ENCODE data around the gene LRPAP1.

The LRPAP1 gene

GRCh38 chr4:3521621-3522325 lies 10.4 kb downstream of the LRPAP1 start:
- no peak overlapping the region for H3K27ac ChIP-seq (ENCODE audit: low read depth, low read length)
- no peaks in the 10 kb centered on the region for H3K9me3 ChIP-seq (ENCODE audit: low read length)
- H3K27me3 ChIP-seq (ENCODE audit: control insufficient read depth in 1 of 2, insufficient read depth in 2 of 2, low read length in 2 of 2) = no peaks in the 10 kb centered on the region
- H3K36me3 ChIP-seq (ENCODE audit: insufficient read depth, low read length) = peaks cover 60% of the 10 kb centered on the region
- H3K4me1 ChIP-seq (ENCODE audit: insufficient read depth, low read length) = no peaks in the 10 kb centered on the region
- H3K4me3 ChIP-seq (ENCODE audit: low read depth in 1 of 2, low read length in 2 of 2) = no peak overlapping the region
- no peak overlapping the region for H3K9ac ChIP-seq (ENCODE audit: low read length)

- no peak overlapping the region for H3K4me3 ChIP-seq (ENCODE audit: low read depth in 1 of 2, low read length in 2 of 2)
- no peaks in the 10 kb centered on the region for H3K27me3 ChIP-seq (ENCODE audit: control insufficient read depth in 1 of 2, insufficient read depth in 2 of 2, low read length in 2 of 2)
- H3K9me3 ChIP-seq (ENCODE audit: low read length) = no peaks in the 10 kb centered on the region
- peaks cover 68% of the 10 kb centered on the region for H3K36me3 ChIP-seq (ENCODE audit: insufficient read depth, low read length)
- no peaks in the 10 kb centered on the region for H3K4me1 ChIP-seq (ENCODE audit: insufficient read depth, low read length)
- no peak overlapping the region for H3K27ac ChIP-seq (ENCODE audit: low read depth, low read length)
- H3K9ac ChIP-seq (ENCODE audit: low read length) = no peak overlapping the region
These were observed 11.2 kb downstream of the LRPAP1 start for GRCh38 chr4:3520796-3521600.

GRCh38 chr4:3520276-3520675 lies 11.9 kb downstream of the LRPAP1 start:
- no peaks in the 10 kb centered on the region for H3K27me3 ChIP-seq (ENCODE audit: control insufficient read depth in 1 of 2, insufficient read depth in 2 of 2, low read length in 2 of 2)
- H3K36me3 ChIP-seq (ENCODE audit: insufficient read depth, low read length) = peaks cover 73% of the 10 kb centered on the region
- H3K4me3 ChIP-seq (ENCODE audit: low read depth in 1 of 2, low read length in 2 of 2) = no peak overlapping the region
- H3K27ac ChIP-seq (ENCODE audit: low read depth, low read length) = no peak overlapping the region
- H3K9me3 ChIP-seq (ENCODE audit: low read length) = no peaks in the 10 kb centered on the region
- H3K9ac ChIP-seq (ENCODE audit: low read length) = no peak overlapping the region
- no peaks in the 10 kb centered on the region for H3K4me1 ChIP-seq (ENCODE audit: insufficient read depth, low read length)

- H3K36me3 ChIP-seq (ENCODE audit: insufficient read depth, low read length) = peaks cover 73% of the 10 kb centered on the region
- H3K9ac ChIP-seq (ENCODE audit: low read length) = no peak overlapping the region
- no peaks in the 10 kb centered on the region for H3K27me3 ChIP-seq (ENCODE audit: control insufficient read depth in 1 of 2, insufficient read depth in 2 of 2, low read length in 2 of 2)
- no peak overlapping the region for H3K4me3 ChIP-seq (ENCODE audit: low read depth in 1 of 2, low read length in 2 of 2)
- H3K27ac ChIP-seq (ENCODE audit: low read depth, low read length) = no peak overlapping the region
- no peaks in the 10 kb centered on the region for H3K4me1 ChIP-seq (ENCODE audit: insufficient read depth, low read length)
- H3K9me3 ChIP-seq (ENCODE audit: low read length) = no peaks in the 10 kb centered on the region
These were observed 12.6 kb downstream of the LRPAP1 start for GRCh38 chr4:3519468-3520264.

- no peak overlapping the region for H3K9ac ChIP-seq (ENCODE audit: low read length)
- H3K36me3 ChIP-seq (ENCODE audit: insufficient read depth, low read length) = peaks cover 68% of the 10 kb centered on the region
- H3K4me1 ChIP-seq (ENCODE audit: insufficient read depth, low read length) = no peaks in the 10 kb centered on the region
- H3K4me3 ChIP-seq (ENCODE audit: low read depth in 1 of 2, low read length in 2 of 2) = no peak overlapping the region
- no peak overlapping the region for H3K27ac ChIP-seq (ENCODE audit: low read depth, low read length)
- H3K27me3 ChIP-seq (ENCODE audit: control insufficient read depth in 1 of 2, insufficient read depth in 2 of 2, low read length in 2 of 2) = no peaks in the 10 kb centered on the region
- no peaks in the 10 kb centered on the region for H3K9me3 ChIP-seq (ENCODE audit: low read length)
These were observed 13.3 kb downstream of the LRPAP1 start for GRCh38 chr4:3518941-3519340.

GRCh38 chr4:3518511-3518880 lies 13.7 kb downstream of the LRPAP1 start:
- H3K9ac ChIP-seq (ENCODE audit: low read length) = no peak overlapping the region
- H3K9me3 ChIP-seq (ENCODE audit: low read length) = no peaks in the 10 kb centered on the region
- H3K36me3 ChIP-seq (ENCODE audit: insufficient read depth, low read length) = peaks cover 65% of the 10 kb centered on the region
- no peak overlapping the region for H3K27ac ChIP-seq (ENCODE audit: low read depth, low read length)
- no peaks in the 10 kb centered on the region for H3K4me1 ChIP-seq (ENCODE audit: insufficient read depth, low read length)
- H3K27me3 ChIP-seq (ENCODE audit: control insufficient read depth in 1 of 2, insufficient read depth in 2 of 2, low read length in 2 of 2) = no peaks in the 10 kb centered on the region
- H3K4me3 ChIP-seq (ENCODE audit: low read depth in 1 of 2, low read length in 2 of 2) = no peak overlapping the region

GRCh38 chr4:3517731-3518510 lies 14.3 kb downstream of the LRPAP1 start:
- Histone ChIP-seq H3K9ac (ENCODE audit: low read length) (no peak overlapping the region), H3K36me3 (ENCODE audit: insufficient read depth, low read length) (peaks cover 59% of the 10 kb centered on the region), H3K4me1 (ENCODE audit: insufficient read depth, low read length) (no peaks in the 10 kb centered on the region), H3K4me3 (ENCODE audit: low read depth in 1 of 2, low read length in 2 of 2) (no peak overlapping the region), H3K27ac (ENCODE audit: low read depth, low read length) (no peak overlapping the region), H3K27me3 (ENCODE audit: control insufficient read depth in 1 of 2, insufficient read depth in 2 of 2, low read length in 2 of 2) (no peaks in the 10 kb centered on the region), H3K9me3 (ENCODE audit: low read length) (no peaks in the 10 kb centered on the region)

- Histone ChIP-seq H3K27ac (ENCODE audit: low read depth, low read length) (no peak overlapping the region), H3K27me3 (ENCODE audit: control insufficient read depth in 1 of 2, insufficient read depth in 2 of 2, low read length in 2 of 2) (no peaks in the 10 kb centered on the region)
These were observed 15.1 kb downstream of the LRPAP1 start for GRCh38 chr4:3516836-3517730.

GRCh38 chr4:3516061-3516835 lies 16.0 kb downstream of the LRPAP1 start:
- Histone ChIP-seq H3K36me3 (ENCODE audit: insufficient read depth, low read length) (peaks cover 54% of the 10 kb centered on the region), H3K9ac (ENCODE audit: low read length) (no peak overlapping the region), H3K9me3 (ENCODE audit: low read length) (no peaks in the 10 kb centered on the region), H3K4me3 (ENCODE audit: low read depth in 1 of 2, low read length in 2 of 2) (no peak overlapping the region), H3K27ac (ENCODE audit: low read depth, low read length) (no peak overlapping the region), H3K4me1 (ENCODE audit: insufficient read depth, low read length) (no peaks in the 10 kb centered on the region), H3K27me3 (ENCODE audit: control insufficient read depth in 1 of 2, insufficient read depth in 2 of 2, low read length in 2 of 2) (no peaks in the 10 kb centered on the region)

More at GRCh38 chr4:3516836-3517730, 15.1 kb downstream of the LRPAP1 start:
- no peaks in the 10 kb centered on the region for H3K9me3 ChIP-seq (ENCODE audit: low read length)
- H3K36me3 ChIP-seq (ENCODE audit: insufficient read depth, low read length) = peaks cover 56% of the 10 kb centered on the region
- H3K9ac ChIP-seq (ENCODE audit: low read length) = no peak overlapping the region
- H3K4me3 ChIP-seq (ENCODE audit: low read depth in 1 of 2, low read length in 2 of 2) = no peak overlapping the region
- H3K4me1 ChIP-seq (ENCODE audit: insufficient read depth, low read length) = no peaks in the 10 kb centered on the region

GRCh38 chr4:3515646-3516045 lies 16.6 kb downstream of the LRPAP1 start:
- peaks cover 55% of the 10 kb centered on the region for H3K36me3 ChIP-seq (ENCODE audit: insufficient read depth, low read length)
- H3K4me3 ChIP-seq (ENCODE audit: low read depth in 1 of 2, low read length in 2 of 2) = no peak overlapping the region
- H3K9ac ChIP-seq (ENCODE audit: low read length) = no peak overlapping the region
- no peak overlapping the region for H3K27ac ChIP-seq (ENCODE audit: low read depth, low read length)
- H3K27me3 ChIP-seq (ENCODE audit: control insufficient read depth in 1 of 2, insufficient read depth in 2 of 2, low read length in 2 of 2) = no peaks in the 10 kb centered on the region
- H3K9me3 ChIP-seq (ENCODE audit: low read length) = no peaks in the 10 kb centered on the region
- no peaks in the 10 kb centered on the region for H3K4me1 ChIP-seq (ENCODE audit: insufficient read depth, low read length)
